GM18861 (cell line): ENCODE data around the gene CLPTM1.
A peak's percentile ranks its signal among the peaks of the same experiment; 100 is the strongest.
"Not testable (repeated sequence)": the region's sequence is repeated elsewhere in the genome, so short reads cannot be mapped to it uniquely, and the experiment has no call there.

Source experiments
- ATAC-seq: cut with Tn5 transposase; IDR thresholded peaks from one replicate; pipeline ENCODE4 v1.9.1; 2021; ENCODE audit not compliant: unreplicated experiment

The CLPTM1 gene

GRCh38 chr19:44973982-44974735 lies 19.0 kb downstream of the CLPTM1 start:
- no peak for ATAC-seq

GRCh38 chr19:44974857-44975256 lies 19.7 kb downstream of the CLPTM1 start:
- no peak for ATAC-seq

DNA sequence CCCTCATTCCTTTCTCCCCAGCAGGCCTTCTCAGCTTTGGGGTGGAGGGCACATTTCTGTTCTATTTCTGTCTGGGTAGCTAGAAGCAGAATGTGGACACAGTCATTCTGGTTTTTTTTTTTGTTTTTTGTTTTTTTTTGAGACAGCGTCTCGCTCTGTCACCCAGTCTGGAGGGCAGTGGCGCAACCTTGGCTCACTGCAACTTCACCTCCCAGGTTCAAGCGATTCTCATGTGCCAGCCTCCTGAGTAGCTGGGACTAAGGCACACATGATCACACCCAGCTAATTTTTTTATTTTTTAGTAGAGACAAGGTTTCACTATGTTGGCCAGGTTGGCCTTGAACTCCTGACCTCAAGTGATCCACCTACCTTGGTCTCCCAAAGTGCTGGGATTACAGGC lies 20.3 kb downstream of the CLPTM1 start:
- no peak for ATAC-seq

DNA sequence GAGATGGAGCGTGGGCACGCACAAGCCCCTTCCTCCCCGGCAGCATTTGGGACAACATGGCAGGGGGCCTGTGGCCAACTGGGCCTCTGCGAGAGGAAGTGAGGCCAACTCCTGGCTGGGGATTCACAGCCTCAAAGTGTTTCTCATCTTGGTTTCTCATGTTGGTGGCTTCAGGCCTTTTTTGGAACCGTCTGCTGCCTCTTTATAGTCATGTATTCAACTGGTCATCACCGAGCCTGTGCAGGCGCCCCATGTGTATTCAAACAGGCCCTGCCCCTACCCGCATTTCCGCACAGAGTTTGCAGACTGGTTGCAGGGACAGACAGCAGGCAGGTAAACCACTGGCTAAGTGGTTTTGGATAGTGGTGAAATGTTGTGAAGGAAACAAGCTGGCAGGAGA lies 28.8 kb downstream of the CLPTM1 start:
- ATAC-seq, result no peak

DNA sequence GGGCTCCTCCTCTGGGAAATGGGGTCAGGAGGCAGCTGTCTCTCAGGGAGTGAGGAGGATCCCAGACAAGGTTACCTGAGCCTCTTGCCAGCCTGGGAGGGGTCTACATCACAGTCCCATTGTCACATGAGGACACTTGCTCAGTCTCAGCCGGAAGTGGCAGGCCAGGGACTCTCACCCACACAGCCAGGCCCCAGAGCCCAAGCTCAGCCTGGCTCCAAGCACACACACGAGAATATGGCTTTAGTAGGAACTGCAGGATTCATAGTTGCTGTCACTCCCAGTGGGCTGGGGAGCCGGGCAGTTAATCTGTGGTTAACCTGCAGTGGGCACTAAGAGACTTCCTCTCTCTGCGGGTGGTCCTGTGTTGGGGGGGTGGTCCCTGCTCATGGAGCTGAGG lies 30.3 kb downstream of the CLPTM1 start:
- no peak for ATAC-seq

- no peak for ATAC-seq
Measured at GRCh38 chr19:44986389-44986788, 31.2 kb downstream of the CLPTM1 start.

GRCh38 chr19:44987148-44987675 lies 32.0 kb downstream of the CLPTM1 start:
- no peak for ATAC-seq

DNA sequence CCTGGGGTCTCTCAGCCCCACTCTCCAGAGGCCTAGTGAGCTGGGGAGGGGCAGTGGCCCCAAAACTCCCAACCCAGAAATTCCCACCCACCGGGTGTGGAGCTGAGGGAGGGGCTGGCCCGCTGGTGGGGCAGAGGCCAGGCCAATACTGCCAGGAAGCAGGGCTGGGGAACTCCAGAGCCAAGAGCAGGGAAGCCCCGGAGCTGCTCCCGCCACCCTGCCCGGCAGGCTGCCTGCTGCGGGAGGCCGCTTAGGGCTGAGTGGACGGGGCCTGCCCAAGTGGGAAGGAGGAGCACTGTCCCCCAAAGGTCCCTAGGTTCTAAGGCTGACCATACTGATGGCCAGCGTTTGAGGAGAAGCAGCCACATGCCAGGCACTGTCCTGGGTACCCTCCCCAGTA lies 33.1 kb downstream of the CLPTM1 start:
- ATAC-seq, result no peak

GRCh38 chr19:44988896-44989556 lies 33.8 kb downstream of the CLPTM1 start:
- no peak for ATAC-seq

- no peak for ATAC-seq
Measured at GRCh38 chr19:44990459-44990858, 35.3 kb downstream of the CLPTM1 start.

DNA sequence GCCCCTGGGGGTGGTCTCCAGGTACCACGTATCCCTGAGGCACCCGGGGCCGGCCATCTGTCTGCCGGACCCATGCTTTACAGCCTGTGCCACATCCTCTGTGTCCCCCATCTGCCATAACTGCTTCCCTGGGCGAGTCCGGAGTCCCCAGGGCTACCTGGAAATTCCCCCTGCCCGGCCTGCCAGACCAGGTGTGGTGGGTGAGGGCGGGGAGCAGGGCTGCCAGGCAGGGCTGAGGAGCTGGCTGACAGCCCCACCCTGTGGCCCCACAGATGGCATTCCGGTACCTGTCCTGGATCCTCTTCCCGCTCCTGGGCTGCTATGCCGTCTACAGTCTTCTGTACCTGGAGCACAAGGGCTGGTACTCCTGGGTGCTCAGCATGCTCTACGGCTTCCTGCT lies 35.8 kb downstream of the CLPTM1 start:
- no peak for ATAC-seq

DNA sequence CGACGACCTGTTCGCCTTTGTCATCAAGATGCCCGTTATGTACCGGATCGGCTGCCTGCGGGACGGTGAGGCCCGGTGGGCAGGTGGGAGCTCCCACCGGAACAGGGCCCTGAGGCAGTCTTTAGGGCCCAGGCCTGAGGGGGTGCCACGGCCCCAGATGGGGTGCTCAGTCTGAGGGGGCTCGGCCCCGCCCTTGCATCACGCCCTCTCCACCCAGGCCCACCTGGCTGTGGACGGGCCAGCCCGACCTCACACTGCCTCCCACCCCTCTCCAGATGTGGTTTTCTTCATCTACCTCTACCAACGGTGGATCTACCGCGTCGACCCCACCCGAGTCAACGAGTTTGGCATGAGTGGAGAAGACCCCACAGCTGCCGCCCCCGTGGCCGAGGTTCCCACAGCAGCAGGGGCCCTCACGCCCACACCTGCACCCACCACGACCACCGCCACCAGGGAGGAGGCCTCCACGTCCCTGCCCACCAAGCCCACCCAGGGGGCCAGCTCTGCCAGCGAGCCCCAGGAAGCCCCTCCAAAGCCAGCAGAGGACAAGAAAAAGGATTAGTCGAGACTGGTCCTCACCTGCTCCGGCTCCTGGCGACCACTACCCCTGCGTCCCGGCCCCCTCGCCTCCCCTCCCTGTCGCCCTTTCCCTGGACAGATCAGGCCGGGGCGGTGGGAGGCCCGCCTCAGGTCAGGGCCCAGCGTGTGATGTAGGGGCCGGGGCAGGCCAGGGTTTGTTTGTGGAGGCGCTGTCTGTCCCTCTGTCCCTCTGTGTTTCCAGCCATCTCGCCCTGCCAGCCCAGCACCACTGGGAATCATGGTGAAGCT lies 37.4 kb downstream of the CLPTM1 start:
- no peak for ATAC-seq

GRCh38 chr19:44993526-44993925 lies 38.3 kb downstream of the CLPTM1 start:
- no peak for ATAC-seq

GRCh38 chr19:44993926-44994537 lies 38.9 kb downstream of the CLPTM1 start:
- no peak for ATAC-seq

- ATAC-seq, result no peak
Measured at GRCh38 chr19:44998025-44998424, 42.8 kb downstream of the CLPTM1 start.

- ATAC-seq, result not testable (repeated sequence)
Measured at GRCh38 chr19:44999131-44999925, 44.1 kb downstream of the CLPTM1 start.

GRCh38 chr19:45000665-45001064 lies 45.5 kb downstream of the CLPTM1 start:
- ATAC-seq, result not testable (repeated sequence)

GRCh38 chr19:45001087-45001739 lies 46.0 kb downstream of the CLPTM1 start, which contains the start of gene RELB:
RELB (plus strand) TSS chr19:45001464; CDS start chr19:45001580, 116 bp downstream.
- peak; percentile 43 for ATAC-seq

- no peak for ATAC-seq
Measured at GRCh38 chr19:45003485-45003884, 48.3 kb downstream of the CLPTM1 start.

DNA sequence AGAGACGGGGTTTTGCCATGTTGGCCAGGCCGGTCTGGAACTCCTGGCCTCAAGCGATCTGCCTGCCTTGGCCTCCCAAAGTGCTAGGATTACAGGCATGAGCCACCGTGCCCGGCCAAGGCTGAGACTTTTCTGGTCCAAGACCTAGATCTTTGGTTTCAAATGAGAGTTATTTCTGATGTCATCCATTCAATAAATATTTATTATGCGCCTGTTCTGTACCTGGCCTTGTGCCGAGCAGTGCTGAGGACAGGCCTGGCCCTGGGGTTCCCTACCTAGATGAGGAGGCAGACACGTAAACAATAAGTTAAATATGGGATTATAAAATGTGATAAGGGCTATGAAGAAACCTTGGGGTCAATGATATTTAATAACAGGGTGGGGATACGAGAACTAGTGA lies 50.6 kb downstream of the CLPTM1 start:
- no peak for ATAC-seq
